Gastrocnemius medialis (tissue), 4 donors: Measurements from ENCODE around the gene GPN3.

Source experiments
- CTCF ChIP-seq, 5 experiments: fragments of 450-650 bp in 3 of 5; fragments of 200-600 bp in 2 of 5; sonication (generic) in 2 of 5; IDR thresholded peaks in 4 of 5; conservative IDR thresholded peaks in 1 of 5; 1 replicate in 4 of 5; 2 replicates in 1 of 5; pipeline ENCODE4 v1.5.1; 2016 to 2019; ENCODE audit warnings: antibody characterized with exemption in 5 of 5, mild to moderate bottlenecking in 3 of 5, moderate library complexity in 3 of 5
- POLR2A ChIP-seq, 2 donors: fragments of 450-650 bp; IDR thresholded peaks; one replicate each; pipeline ENCODE4 v1.6.1; 2017; ENCODE audit warnings: antibody characterized with exemption in 2 of 2, mild to moderate bottlenecking in 2 of 2, moderate library complexity in 2 of 2

DNA sequence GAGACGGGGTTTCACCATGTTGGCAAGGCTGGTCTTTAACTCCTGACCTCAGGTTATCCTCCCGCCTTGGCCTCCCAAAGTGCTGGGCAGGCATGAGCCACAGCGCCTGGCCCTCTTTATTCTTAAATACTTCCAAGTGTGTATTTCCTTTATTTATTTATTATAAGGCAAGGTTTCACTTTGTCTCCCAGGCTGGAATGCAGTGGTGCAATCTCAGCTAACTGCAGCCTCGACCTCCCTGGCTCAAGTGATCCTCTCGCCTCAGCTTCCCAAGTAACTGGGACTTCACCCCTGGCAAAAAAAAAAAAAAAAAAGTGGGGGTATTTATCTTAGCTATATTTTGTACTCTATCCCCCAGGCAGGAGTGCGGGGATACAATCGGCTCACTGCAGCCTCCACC, 7.4 kb upstream of the GPN3 start:
- TF ChIP-seq CTCF (IDR thresholded peaks at IDR 0.05 in 4 of 5, conservative IDR thresholded peaks at IDR 0.05 in 1 of 5) (no peak), POLR2A (IDR thresholded peaks at IDR 0.05) (no peak)
